Lower leg skin (tissue), 3 donors: ENCODE data around the gene RACK1.

ENCODE experiments used
- POLR2A ChIP-seq, 2 donors: fragments of 450-650 bp; IDR thresholded peaks; one replicate each; pipeline ENCODE4 v1.6.1; 2016 to 2017; ENCODE audit warnings: antibody characterized with exemption in 2 of 2, mild to moderate bottlenecking in 1 of 2, moderate library complexity in 1 of 2
- TF ChIP-seq, protein P1 (sequence below), 3 donors: fragments of 450-650 bp; IDR thresholded peaks; one replicate each; pipeline ENCODE4 v1.5.1; 2016; ENCODE audit warnings: antibody characterized with exemption in 3 of 3, mild to moderate bottlenecking in 3 of 3, moderate library complexity in 2 of 3

GRCh38 chr5:181280251-181280762 is 36.6 kb upstream of the RACK1 start:
- TF ChIP-seq POLR2A (IDR thresholded peaks at IDR 0.05), result no peak
- TF ChIP-seq, protein P1, sequence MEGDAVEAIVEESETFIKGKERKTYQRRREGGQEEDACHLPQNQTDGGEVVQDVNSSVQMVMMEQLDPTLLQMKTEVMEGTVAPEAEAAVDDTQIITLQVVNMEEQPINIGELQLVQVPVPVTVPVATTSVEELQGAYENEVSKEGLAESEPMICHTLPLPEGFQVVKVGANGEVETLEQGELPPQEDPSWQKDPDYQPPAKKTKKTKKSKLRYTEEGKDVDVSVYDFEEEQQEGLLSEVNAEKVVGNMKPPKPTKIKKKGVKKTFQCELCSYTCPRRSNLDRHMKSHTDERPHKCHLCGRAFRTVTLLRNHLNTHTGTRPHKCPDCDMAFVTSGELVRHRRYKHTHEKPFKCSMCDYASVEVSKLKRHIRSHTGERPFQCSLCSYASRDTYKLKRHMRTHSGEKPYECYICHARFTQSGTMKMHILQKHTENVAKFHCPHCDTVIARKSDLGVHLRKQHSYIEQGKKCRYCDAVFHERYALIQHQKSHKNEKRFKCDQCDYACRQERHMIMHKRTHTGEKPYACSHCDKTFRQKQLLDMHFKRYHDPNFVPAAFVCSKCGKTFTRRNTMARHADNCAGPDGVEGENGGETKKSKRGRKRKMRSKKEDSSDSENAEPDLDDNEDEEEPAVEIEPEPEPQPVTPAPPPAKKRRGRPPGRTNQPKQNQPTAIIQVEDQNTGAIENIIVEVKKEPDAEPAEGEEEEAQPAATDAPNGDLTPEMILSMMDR (IDR thresholded peaks at IDR 0.05), result no peak
